Ishikawa (cell line): ENCODE results near the gene LPAR2.

Source experiments
- CEBPB ChIP-seq: IDR thresholded peaks from 2 replicates; pipeline ENCODE4 v1.6.1; 2012
- CREB1 ChIP-seq: IDR thresholded peaks from 2 replicates; pipeline ENCODE4 v1.6.1; 2012; ENCODE audit warnings: low read depth
- EP300 ChIP-seq: IDR thresholded peaks from 2 replicates; pipeline ENCODE4 v1.6.1; 2012; ENCODE audit warnings: borderline replicate concordance
- FOXM1 ChIP-seq: IDR thresholded peaks from 2 replicates; pipeline ENCODE4 v1.6.1; 2012; ENCODE audit warnings: low read depth, borderline replicate concordance
- NFIC ChIP-seq: IDR thresholded peaks from 2 replicates; pipeline ENCODE4 v1.6.1; 2012
- RAD21 ChIP-seq: IDR thresholded peaks from 2 replicates; pipeline ENCODE4 v1.6.1; 2012; ENCODE audit warnings: low read depth
- REST ChIP-seq: IDR thresholded peaks from 2 replicates; pipeline ENCODE4 v1.6.1; 2012; ENCODE audit warnings: low read depth, mild to moderate bottlenecking
- TAF1 ChIP-seq: IDR thresholded peaks from 2 replicates; pipeline ENCODE4 v1.6.1; 2012; ENCODE audit warnings: low read depth, mild to moderate bottlenecking
- TCF12 ChIP-seq: IDR thresholded peaks from 2 replicates; pipeline ENCODE4 v1.6.1; 2012; ENCODE audit warnings: low read depth
- TEAD4 ChIP-seq: IDR thresholded peaks from 2 replicates; pipeline ENCODE4 v1.6.1; 2012
- YY1 ChIP-seq: IDR thresholded peaks from 2 replicates; pipeline ENCODE4 v1.6.1; 2012; ENCODE audit warnings: low read depth
- ZBTB7A ChIP-seq: IDR thresholded peaks from 2 replicates; pipeline ENCODE4 v1.6.1; 2012; ENCODE audit warnings: low read depth
- TF ChIP-seq, protein P1 (sequence below): IDR thresholded peaks from 2 replicates; pipeline ENCODE4 v1.6.1; 2012

LPAR2 gene

DNA sequence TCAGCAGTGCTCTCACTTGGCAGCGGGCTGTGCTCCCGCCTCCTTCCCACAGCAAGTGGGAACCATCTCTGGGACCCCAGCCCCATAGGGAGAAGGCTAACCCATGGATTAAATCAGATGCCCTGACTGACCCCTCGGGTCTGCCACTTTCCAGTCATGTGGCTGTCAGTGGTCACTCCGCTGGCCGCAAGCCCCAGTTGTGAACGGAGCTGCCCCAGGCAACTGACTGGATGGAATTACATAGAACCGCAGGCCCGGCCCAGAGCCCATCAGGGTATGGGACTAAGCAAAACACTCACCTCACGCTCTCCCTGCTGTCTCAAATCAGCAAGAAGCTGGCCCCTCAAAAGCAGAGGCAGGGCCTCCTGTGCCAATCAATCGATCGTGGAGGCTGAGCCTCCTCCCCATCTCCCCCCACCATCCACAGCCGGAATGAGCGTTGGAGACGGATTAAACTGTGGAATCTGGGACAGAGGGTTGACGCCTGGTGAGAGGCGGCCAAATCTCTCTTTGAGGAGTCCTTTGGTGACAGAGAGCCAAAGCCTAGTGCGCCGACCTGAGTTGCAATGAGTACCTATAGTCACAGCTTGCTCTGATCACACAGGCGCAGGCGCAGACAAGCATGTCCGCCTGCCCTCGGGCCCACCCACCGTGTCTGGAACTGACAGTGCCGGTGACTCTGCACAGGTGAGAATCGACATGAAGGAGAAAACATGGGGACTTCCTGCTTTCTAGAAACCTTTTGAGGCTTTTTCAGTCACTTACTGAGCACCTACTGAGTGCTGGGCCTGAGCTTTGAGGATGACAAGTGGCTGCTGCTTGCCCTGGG is 48.3 kb downstream of the LPAR2 start:
- TF ChIP-seq CREB1 = no peak
- TF ChIP-seq TEAD4 = no peak
- no peak for TF ChIP-seq YY1

- TF ChIP-seq, protein P1, sequence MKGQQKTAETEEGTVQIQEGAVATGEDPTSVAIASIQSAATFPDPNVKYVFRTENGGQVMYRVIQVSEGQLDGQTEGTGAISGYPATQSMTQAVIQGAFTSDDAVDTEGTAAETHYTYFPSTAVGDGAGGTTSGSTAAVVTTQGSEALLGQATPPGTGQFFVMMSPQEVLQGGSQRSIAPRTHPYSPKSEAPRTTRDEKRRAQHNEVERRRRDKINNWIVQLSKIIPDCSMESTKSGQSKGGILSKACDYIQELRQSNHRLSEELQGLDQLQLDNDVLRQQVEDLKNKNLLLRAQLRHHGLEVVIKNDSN = no peak
- no peak for TF ChIP-seq TEAD4
- TF ChIP-seq RAD21 = no peak
- no peak for TF ChIP-seq ZBTB7A
- TF ChIP-seq EP300 = no peak
- TF ChIP-seq FOXM1 = no peak
- no peak for TF ChIP-seq CREB1
- no peak for TF ChIP-seq NFIC
- TF ChIP-seq CEBPB = no peak
- no peak for TF ChIP-seq YY1
- no peak for TF ChIP-seq TCF12
- no peak for TF ChIP-seq REST
- no peak for TF ChIP-seq TAF1
Observed at GRCh38 chr19:19578252-19578651, 49.8 kb downstream of the LPAR2 start.

GRCh38 chr19:19575411-19575810 is 52.6 kb downstream of the LPAR2 start:
- TF ChIP-seq ZBTB7A = no peak
- TF ChIP-seq RAD21 = no peak
